HUES64 (cell line): ENCODE measurements around the gene MYOF.
"Not testable (repeated sequence)": the region's sequence is repeated elsewhere in the genome, so short reads cannot be mapped to it uniquely, and the experiment has no call there.

Experiments used
- H3K27ac ChIP-seq: 2 replicates; pipeline ENCODE4 v1.7.0; 2013; ENCODE audit warnings: low read depth, low read length, inconsistent platforms
- H3K27me3 ChIP-seq: 2 replicates; pipeline ENCODE4 v1.6.1; 2013; ENCODE audit warnings: mild to moderate bottlenecking, low read length; ENCODE audit not compliant: insufficient read depth
- H3K36me3 ChIP-seq: 2 replicates; pipeline ENCODE4 v1.6.1; 2013; ENCODE audit warnings: mild to moderate bottlenecking, low read length; ENCODE audit not compliant: insufficient read depth
- H3K4me1 ChIP-seq: 2 replicates; pipeline ENCODE4 v1.6.1; 2013; ENCODE audit warnings: mild to moderate bottlenecking, low read length, moderate library complexity; ENCODE audit not compliant: insufficient read depth
- H3K4me3 ChIP-seq: 2 replicates; pipeline ENCODE4 v1.5.1; 2013; ENCODE audit warnings: mild to moderate bottlenecking, low read length, moderate library complexity
- H3K9ac ChIP-seq: 2 replicates; pipeline ENCODE4 v1.6.1; 2013; ENCODE audit warnings: mild to moderate bottlenecking, low read depth, low read length
- H3K9me3 ChIP-seq: 2 replicates; pipeline ENCODE4 v1.6.1; 2013; ENCODE audit warnings: low read depth, low read length; ENCODE audit not compliant: insufficient read depth
- WGBS: fragments of 150-250, 120-280 bp; methylation state at CpG from one replicate; pipeline ENCODE4 v1.1.7; 2013; ENCODE audit warnings: missing lambda C conversion rate; 5-methylcytosine and 5-hydroxymethylcytosine counted together

The MYOF gene

GRCh38 chr10:93288679-93289634 is 193.2 kb downstream of the MYOF start:
- H3K9ac ChIP-seq: peak overlapping the region; percentile 46; the same call in 1 of the 2 replicates
- H3K4me1 ChIP-seq: peaks cover 4% of the 10 kb centered on the region; the same call in 1 of the 2 replicates
- H3K9me3 ChIP-seq: no peaks in the 10 kb centered on the region
- H3K27ac ChIP-seq: peak overlapping the region; percentile 70
- 46% methylated on average over 20 of the region's 20 CpGs for WGBS
- no peaks in the 10 kb centered on the region for H3K36me3 ChIP-seq
- no peak overlapping the region for H3K4me3 ChIP-seq
- no peaks in the 10 kb centered on the region for H3K27me3 ChIP-seq

GRCh38 chr10:93287775-93288174 is 194.4 kb downstream of the MYOF start:
- Histone ChIP-seq H3K4me1 (peaks cover 4% of the 10 kb centered on the region; the same call in 1 of the 2 replicates), H3K27ac (peak overlapping the region; percentile 1; the same call in 1 of the 2 replicates), H3K27me3 (no peaks in the 10 kb centered on the region), H3K9me3 (no peaks in the 10 kb centered on the region), H3K4me3 (no peak overlapping the region), H3K9ac (no peak overlapping the region), H3K36me3 (no peaks in the 10 kb centered on the region)
- 91% methylated on average over 1 of the region's 1 CpG for WGBS

GRCh38 chr10:93284246-93284645 is 197.9 kb downstream of the MYOF start:
- peaks cover 28% of the 10 kb centered on the region for H3K4me1 ChIP-seq
- H3K4me3 ChIP-seq, H3K36me3 ChIP-seq, H3K9ac ChIP-seq, H3K9me3 ChIP-seq, H3K27ac ChIP-seq, H3K27me3 ChIP-seq: not testable (repeated sequence)
- 94% methylated on average over 11 of the region's 11 CpGs for WGBS

GRCh38 chr10:93281367-93281720 is 200.8 kb downstream of the MYOF start:
- peaks cover 24% of the 10 kb centered on the region for H3K4me1 ChIP-seq
- H3K27ac ChIP-seq: peak overlapping the region; percentile 99
- 4% methylated on average over 3 of the region's 3 CpGs for WGBS
- H3K9me3 ChIP-seq: no peaks in the 10 kb centered on the region
- H3K36me3 ChIP-seq: no peaks in the 10 kb centered on the region
- peak overlapping the region; percentile 5; the same call in 1 of the 2 replicates for H3K4me3 ChIP-seq
- no peaks in the 10 kb centered on the region for H3K27me3 ChIP-seq
- peak overlapping the region; percentile 61 for H3K9ac ChIP-seq

GRCh38 chr10:93280699-93281366 is 201.3 kb downstream of the MYOF start:
- WGBS: 0% methylated on average over 8 of the region's 8 CpGs
- H3K9ac ChIP-seq: peak overlapping the region; percentile 69

GRCh38 chr10:93280121-93280698 is 201.9 kb downstream of the MYOF start:
- no peaks in the 10 kb centered on the region for H3K9me3 ChIP-seq
- peaks cover 24% of the 10 kb centered on the region for H3K4me1 ChIP-seq
- H3K9ac ChIP-seq: peak overlapping the region; percentile 69
- no peaks in the 10 kb centered on the region for H3K27me3 ChIP-seq
- peak overlapping the region; percentile 10; the same call in 1 of the 2 replicates for H3K4me3 ChIP-seq
- H3K36me3 ChIP-seq: no peaks in the 10 kb centered on the region
- H3K27ac ChIP-seq: peak overlapping the region; percentile 99
- 4% methylated on average over 6 of the region's 6 CpGs for WGBS

More at GRCh38 chr10:93280699-93281366, 201.3 kb downstream of the MYOF start:
- Histone ChIP-seq H3K27me3 (no peaks in the 10 kb centered on the region), H3K4me3 (peak overlapping the region; percentile 10; the same call in 1 of the 2 replicates), H3K36me3 (no peaks in the 10 kb centered on the region), H3K27ac (peak overlapping the region; percentile 99), H3K4me1 (peaks cover 24% of the 10 kb centered on the region), H3K9me3 (no peaks in the 10 kb centered on the region)

- H3K9me3 ChIP-seq: no peaks in the 10 kb centered on the region
- 95% methylated on average over 4 of the region's 4 CpGs for WGBS
- H3K4me1 ChIP-seq: peaks cover 35% of the 10 kb centered on the region
- H3K27ac ChIP-seq: no peak overlapping the region
- no peak overlapping the region for H3K9ac ChIP-seq
- H3K27me3 ChIP-seq: no peaks in the 10 kb centered on the region
- H3K36me3 ChIP-seq: no peaks in the 10 kb centered on the region
- H3K4me3 ChIP-seq: no peak overlapping the region
Measured at GRCh38 chr10:93277360-93277759, 204.8 kb downstream of the MYOF start.

- H3K4me1 ChIP-seq: peaks cover 26% of the 10 kb centered on the region
- peak overlapping the region; percentile 47; the same call in 1 of the 2 replicates for H3K27ac ChIP-seq
- H3K36me3 ChIP-seq: peaks cover 4% of the 10 kb centered on the region; the same call in 1 of the 2 replicates
- WGBS: 42% methylated on average over 4 of the region's 4 CpGs
- H3K9me3 ChIP-seq: peaks cover 10% of the 10 kb centered on the region
- H3K27me3 ChIP-seq: no peaks in the 10 kb centered on the region
- no peak overlapping the region for H3K9ac ChIP-seq
- no peak overlapping the region for H3K4me3 ChIP-seq
Measured at GRCh38 chr10:93274419-93274818, 207.7 kb downstream of the MYOF start.

GRCh38 chr10:93272884-93273675 is 209.1 kb downstream of the MYOF start:
- H3K27ac ChIP-seq: peak overlapping the region; percentile 99
- peak overlapping the region; percentile 67 for H3K9ac ChIP-seq
- peak overlapping the region; percentile 33 for H3K4me3 ChIP-seq

GRCh38 chr10:93271347-93271746 is 210.8 kb downstream of the MYOF start:
- Histone ChIP-seq H3K27ac (no peak overlapping the region), H3K4me1 (peaks cover 26% of the 10 kb centered on the region), H3K9me3 (peaks cover 22% of the 10 kb centered on the region), H3K36me3 (peaks cover 8% of the 10 kb centered on the region; the same call in 1 of the 2 replicates), H3K9ac (no peak overlapping the region), H3K4me3 (no peak overlapping the region), H3K27me3 (no peaks in the 10 kb centered on the region)

More at GRCh38 chr10:93272884-93273675, 209.1 kb downstream of the MYOF start:
- Histone ChIP-seq H3K9me3 (peaks cover 22% of the 10 kb centered on the region), H3K27me3 (no peaks in the 10 kb centered on the region), H3K4me1 (peaks cover 26% of the 10 kb centered on the region), H3K36me3 (peaks cover 8% of the 10 kb centered on the region; the same call in 1 of the 2 replicates)
- 11% methylated on average over 6 of the region's 8 CpGs for WGBS
